Measurements from ENCODE around the gene ATP11A. TPM values are rescaled to one million over a fixed set of nuclear protein-coding genes. Genes with fewer than 3 reads are reported as not detected.

Gene ATP11A
- total and polyA plus RNA-seq, 10 of the 15 experiments (the other 5 are each of a cell fraction or from before 2014, with no cell fraction given): 1.4 to 69.6 (median 14.4) TPM

DNA sequence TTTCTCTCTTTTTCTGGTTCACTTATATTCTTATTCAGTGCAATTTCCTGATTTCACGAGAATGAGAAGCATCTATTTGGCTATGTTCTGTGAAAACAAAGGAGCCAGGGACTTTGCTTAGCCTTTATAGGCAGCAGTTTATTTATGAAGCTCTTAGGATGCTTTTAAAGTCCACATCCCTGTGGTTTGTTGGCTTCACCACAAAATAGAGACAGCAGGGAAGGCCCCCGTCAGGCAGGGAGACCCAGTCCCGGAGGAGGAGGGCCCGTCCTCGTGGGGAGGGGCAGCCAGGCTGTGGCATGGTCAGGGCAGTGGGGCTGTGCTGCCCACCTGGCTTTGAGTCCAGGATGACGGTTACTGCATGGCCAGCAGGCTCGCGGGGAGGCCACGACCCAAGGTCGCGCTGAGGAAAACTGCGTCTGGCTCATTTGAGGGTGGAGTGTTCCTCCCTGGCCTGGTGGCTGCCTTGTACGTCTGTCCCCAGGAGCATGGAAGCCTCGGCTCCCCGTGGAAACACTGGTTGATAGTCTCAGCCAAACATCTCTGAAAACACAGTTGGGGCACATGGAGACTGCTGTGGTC is 92.7 kb downstream of the ATP11A start:
- BruUV-seq (replicated peaks): no TSS peak
- Histone ChIP-seq H2AFZ (ENCODE audit: control insufficient read depth, low read depth, low read length) (no peak overlapping the region), H3K4me1 (ENCODE audit: control insufficient read depth, insufficient read depth, low read length) (peaks cover 6% of the 10 kb centered on the region), H3K9me3 (replicated peaks; ENCODE audit: control insufficient read depth, insufficient read depth, low read length) (no peaks in the 10 kb centered on the region), H3K79me2 (ENCODE audit: control insufficient read depth, insufficient read depth, low read length) (no peaks in the 10 kb centered on the region; the same call in none of the 2 replicates), H3K9ac (ENCODE audit: control insufficient read depth, insufficient read depth, low read length) (no peak overlapping the region), H3K4me2 (ENCODE audit: control insufficient read depth, insufficient read depth) (no peak overlapping the region), H3K36me3 (ENCODE audit: control insufficient read depth in 2 of 2, insufficient read depth in 2 of 2, low read length in 1 of 2) (peaks cover 2 to 10% of the 10 kb centered on the region in 2 experiments; a peak in 3 of 4 replicates), H3K27me3 (replicated peaks in 1 of 2; ENCODE audit: control insufficient read depth in 2 of 2, insufficient read depth in 2 of 2, low read length in 1 of 2) (no peaks in the 10 kb centered on the region), H3K27ac (ENCODE audit: control insufficient read depth, insufficient read depth) (no peak overlapping the region), H3K4me3 (no peak overlapping the region), H4K20me1 (ENCODE audit: control insufficient read depth, insufficient read depth) (no peaks in the 10 kb centered on the region)
- intact Hi-C loops (cut with micrococcal nuclease; ENCODE audit: unreplicated experiment) (no loop called here), in situ Hi-C loops (cut with MboI) (no loop called here)
- DNase-seq (ENCODE audit: low read depth, low spot score) (no peak), ATAC-seq (no peak), FAIRE-seq (no peak)
- TF ChIP-seq, protein P1, sequence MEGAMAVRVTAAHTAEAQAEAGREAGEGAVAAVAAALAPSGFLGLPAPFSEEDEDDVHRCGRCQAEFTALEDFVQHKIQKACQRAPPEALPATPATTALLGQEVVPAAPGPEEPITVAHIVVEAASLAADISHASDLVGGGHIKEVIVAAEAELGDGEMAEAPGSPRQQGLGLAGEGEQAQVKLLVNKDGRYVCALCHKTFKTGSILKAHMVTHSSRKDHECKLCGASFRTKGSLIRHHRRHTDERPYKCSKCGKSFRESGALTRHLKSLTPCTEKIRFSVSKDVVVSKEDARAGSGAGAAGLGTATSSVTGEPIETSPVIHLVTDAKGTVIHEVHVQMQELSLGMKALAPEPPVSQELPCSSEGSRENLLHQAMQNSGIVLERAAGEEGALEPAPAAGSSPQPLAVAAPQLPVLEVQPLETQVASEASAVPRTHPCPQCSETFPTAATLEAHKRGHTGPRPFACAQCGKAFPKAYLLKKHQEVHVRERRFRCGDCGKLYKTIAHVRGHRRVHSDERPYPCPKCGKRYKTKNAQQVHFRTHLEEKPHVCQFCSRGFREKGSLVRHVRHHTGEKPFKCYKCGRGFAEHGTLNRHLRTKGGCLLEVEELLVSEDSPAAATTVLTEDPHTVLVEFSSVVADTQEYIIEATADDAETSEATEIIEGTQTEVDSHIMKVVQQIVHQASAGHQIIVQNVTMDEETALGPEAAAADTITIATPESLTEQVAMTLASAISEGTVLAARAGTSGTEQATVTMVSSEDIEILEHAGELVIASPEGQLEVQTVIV (IDR thresholded peaks at IDR 0.05; ENCODE audit: borderline replicate concordance, partially characterized antibody): no peak
- ChIA-PET POLR2A (no interaction called here), SMC1A (ENCODE audit: uncharacterized antibody, unreplicated experiment) (interaction anchor here (1.2 kb wide), 1 partner anchor 9 kb away, joined by 3 read pairs; no protein-coding TSS in a partner anchor), CTCF (no interaction called here), RAD21 (ENCODE audit: unreplicated experiment) (no interaction called here)
- 80% methylated on average over 12 of the region's 15 CpGs for WGBS (ENCODE audit: insufficient coverage, insufficient replicate concordance, low lambda C conversion rate, missing lambda C conversion rate)

DNA sequence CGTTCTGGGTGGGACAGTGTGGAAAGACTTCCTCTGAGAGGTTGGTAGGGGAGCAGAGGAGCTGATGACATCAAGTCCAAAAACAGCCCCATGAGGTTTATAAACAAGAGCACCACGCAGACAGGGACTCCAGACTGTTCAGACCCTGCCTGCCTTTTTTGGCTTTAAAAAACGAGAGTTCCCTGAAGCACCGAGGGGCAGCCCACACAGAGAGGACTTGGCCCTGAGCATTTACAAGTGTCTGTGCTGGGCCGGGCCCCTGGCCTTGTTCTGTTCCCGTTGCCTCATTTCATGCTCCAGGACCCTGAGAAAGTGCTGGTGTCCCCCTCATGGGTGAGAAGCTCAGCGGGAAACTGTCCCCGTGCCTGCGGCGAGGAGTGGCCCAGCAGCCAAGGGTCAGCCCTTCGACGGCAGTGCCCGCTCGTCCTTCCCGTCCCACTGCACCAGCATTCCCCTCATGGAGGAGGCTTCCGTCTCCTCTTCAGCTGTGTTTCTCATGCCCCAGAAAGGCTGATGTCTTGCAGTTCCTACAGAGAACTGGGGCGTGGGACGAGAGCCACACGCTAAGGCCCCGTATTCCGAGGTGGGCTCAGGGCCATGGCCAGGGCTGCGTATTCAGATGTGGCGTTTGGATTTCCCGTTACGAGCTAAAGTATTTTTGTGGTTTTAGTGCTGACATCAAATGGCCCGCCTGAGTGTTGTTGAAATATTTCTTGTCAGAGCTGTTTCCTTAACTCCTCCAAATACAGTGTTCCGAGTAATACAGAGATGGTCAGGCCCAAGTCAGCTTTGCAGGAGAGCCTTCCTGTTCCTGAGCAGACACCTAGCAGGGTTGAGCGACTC is 93.5 kb downstream of the ATP11A start:
- no peaks in the 10 kb centered on the region for H3K27me3 ChIP-seq (replicated peaks in 1 of 2; ENCODE audit: control insufficient read depth in 2 of 2, insufficient read depth in 2 of 2, low read length in 1 of 2)
- H3K36me3 ChIP-seq (ENCODE audit: control insufficient read depth in 2 of 2, insufficient read depth in 2 of 2, low read length in 1 of 2): peaks cover 10 to 11% of the 10 kb centered on the region in 2 experiments; a peak in 3 of 4 replicates
- intact Hi-C loops (cut with micrococcal nuclease; ENCODE audit: unreplicated experiment): no loop called here
- H3K4me3 ChIP-seq: no peak overlapping the region
- RAD21 ChIA-PET (ENCODE audit: unreplicated experiment): no interaction called here
- H3K27ac ChIP-seq (ENCODE audit: control insufficient read depth, insufficient read depth): no peak overlapping the region
- WGBS (ENCODE audit: insufficient coverage, insufficient replicate concordance, low lambda C conversion rate, missing lambda C conversion rate): 87% methylated on average over 28 of the region's 28 CpGs
- ATAC-seq (no peak), FAIRE-seq (no peak), DNase-seq (ENCODE audit: low read depth, low spot score) (no peak)
- H4K20me1 ChIP-seq (ENCODE audit: control insufficient read depth, insufficient read depth): no peaks in the 10 kb centered on the region
- no TSS peak for BruUV-seq (replicated peaks)
- H3K79me2 ChIP-seq (ENCODE audit: control insufficient read depth, insufficient read depth, low read length): no peaks in the 10 kb centered on the region; the same call in 1 of the 2 replicates
- SMC1A ChIA-PET (ENCODE audit: uncharacterized antibody, unreplicated experiment): interaction anchor here (1.2 kb wide), 1 partner anchor 10 kb away, joined by 3 read pairs; no protein-coding TSS in a partner anchor
- no peak overlapping the region for H3K4me2 ChIP-seq (ENCODE audit: control insufficient read depth, insufficient read depth)
- H3K9me3 ChIP-seq (replicated peaks; ENCODE audit: control insufficient read depth, insufficient read depth, low read length): no peaks in the 10 kb centered on the region
- CTCF ChIA-PET: no interaction called here
- in situ Hi-C loops (cut with MboI): no loop called here
- no peak overlapping the region for H2AFZ ChIP-seq (ENCODE audit: control insufficient read depth, low read depth, low read length)
- POLR2A ChIA-PET: no interaction called here
- H3K9ac ChIP-seq (ENCODE audit: control insufficient read depth, insufficient read depth, low read length): no peak overlapping the region
- peaks cover 6% of the 10 kb centered on the region for H3K4me1 ChIP-seq (ENCODE audit: control insufficient read depth, insufficient read depth, low read length)
- TF ChIP-seq, protein P2, sequence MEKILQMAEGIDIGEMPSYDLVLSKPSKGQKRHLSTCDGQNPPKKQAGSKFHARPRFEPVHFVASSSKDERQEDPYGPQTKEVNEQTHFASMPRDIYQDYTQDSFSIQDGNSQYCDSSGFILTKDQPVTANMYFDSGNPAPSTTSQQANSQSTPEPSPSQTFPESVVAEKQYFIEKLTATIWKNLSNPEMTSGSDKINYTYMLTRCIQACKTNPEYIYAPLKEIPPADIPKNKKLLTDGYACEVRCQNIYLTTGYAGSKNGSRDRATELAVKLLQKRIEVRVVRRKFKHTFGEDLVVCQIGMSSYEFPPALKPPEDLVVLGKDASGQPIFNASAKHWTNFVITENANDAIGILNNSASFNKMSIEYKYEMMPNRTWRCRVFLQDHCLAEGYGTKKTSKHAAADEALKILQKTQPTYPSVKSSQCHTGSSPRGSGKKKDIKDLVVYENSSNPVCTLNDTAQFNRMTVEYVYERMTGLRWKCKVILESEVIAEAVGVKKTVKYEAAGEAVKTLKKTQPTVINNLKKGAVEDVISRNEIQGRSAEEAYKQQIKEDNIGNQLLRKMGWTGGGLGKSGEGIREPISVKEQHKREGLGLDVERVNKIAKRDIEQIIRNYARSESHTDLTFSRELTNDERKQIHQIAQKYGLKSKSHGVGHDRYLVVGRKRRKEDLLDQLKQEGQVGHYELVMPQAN (conservative IDR thresholded peaks at IDR 0.05): no peak
- TF ChIP-seq SIN3A (IDR thresholded peaks at IDR 0.05; ENCODE audit: low read depth, low read length): no peak
- no peak for TF ChIP-seq TCF12 (IDR thresholded peaks at IDR 0.05; ENCODE audit: low read depth, low read length)
- TF ChIP-seq, protein P3, sequence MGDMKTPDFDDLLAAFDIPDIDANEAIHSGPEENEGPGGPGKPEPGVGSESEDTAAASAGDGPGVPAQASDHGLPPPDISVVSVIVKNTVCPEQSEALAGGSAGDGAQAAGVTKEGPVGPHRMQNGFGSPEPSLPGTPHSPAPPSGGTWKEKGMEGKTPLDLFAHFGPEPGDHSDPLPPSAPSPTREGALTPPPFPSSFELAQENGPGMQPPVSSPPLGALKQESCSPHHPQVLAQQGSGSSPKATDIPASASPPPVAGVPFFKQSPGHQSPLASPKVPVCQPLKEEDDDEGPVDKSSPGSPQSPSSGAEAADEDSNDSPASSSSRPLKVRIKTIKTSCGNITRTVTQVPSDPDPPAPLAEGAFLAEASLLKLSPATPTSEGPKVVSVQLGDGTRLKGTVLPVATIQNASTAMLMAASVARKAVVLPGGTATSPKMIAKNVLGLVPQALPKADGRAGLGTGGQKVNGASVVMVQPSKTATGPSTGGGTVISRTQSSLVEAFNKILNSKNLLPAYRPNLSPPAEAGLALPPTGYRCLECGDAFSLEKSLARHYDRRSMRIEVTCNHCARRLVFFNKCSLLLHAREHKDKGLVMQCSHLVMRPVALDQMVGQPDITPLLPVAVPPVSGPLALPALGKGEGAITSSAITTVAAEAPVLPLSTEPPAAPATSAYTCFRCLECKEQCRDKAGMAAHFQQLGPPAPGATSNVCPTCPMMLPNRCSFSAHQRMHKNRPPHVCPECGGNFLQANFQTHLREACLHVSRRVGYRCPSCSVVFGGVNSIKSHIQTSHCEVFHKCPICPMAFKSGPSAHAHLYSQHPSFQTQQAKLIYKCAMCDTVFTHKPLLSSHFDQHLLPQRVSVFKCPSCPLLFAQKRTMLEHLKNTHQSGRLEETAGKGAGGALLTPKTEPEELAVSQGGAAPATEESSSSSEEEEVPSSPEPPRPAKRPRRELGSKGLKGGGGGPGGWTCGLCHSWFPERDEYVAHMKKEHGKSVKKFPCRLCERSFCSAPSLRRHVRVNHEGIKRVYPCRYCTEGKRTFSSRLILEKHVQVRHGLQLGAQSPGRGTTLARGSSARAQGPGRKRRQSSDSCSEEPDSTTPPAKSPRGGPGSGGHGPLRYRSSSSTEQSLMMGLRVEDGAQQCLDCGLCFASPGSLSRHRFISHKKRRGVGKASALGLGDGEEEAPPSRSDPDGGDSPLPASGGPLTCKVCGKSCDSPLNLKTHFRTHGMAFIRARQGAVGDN (IDR thresholded peaks at IDR 0.05): no peak

All from GM12878 (cell line).